Measurements from ENCODE around the gene SLAMF7.
"Not testable (repeated sequence)": the region's sequence is repeated elsewhere in the genome, so short reads cannot be mapped to it uniquely, and the experiment has no call there.

Gene SLAMF7, protein sequence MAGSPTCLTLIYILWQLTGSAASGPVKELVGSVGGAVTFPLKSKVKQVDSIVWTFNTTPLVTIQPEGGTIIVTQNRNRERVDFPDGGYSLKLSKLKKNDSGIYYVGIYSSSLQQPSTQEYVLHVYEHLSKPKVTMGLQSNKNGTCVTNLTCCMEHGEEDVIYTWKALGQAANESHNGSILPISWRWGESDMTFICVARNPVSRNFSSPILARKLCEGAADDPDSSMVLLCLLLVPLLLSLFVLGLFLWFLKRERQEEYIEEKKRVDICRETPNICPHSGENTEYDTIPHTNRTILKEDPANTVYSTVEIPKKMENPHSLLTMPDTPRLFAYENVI

DNA sequence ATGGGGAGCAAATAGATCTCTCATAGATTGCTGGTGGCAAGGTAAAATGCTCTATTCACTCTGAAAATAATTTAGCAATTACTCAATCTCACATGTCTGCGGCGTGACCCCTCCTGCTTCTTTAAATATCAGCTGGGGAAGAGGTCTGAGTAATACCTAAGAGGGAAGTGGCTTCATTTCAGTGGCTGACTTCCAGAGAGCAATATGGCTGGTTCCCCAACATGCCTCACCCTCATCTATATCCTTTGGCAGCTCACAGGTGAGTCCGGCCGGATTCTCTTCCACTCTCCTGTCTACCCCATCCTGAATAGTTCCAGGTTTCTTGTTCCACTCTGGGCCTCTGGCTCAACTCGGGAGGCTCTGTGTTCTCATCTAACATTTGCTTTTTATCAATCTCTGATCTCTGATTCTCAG is at the start of gene SLAMF7:
Gene SLAMF7, plus strand, starts transcription at position 150 of the 414 bp plus-strand sequence. Its CDS starts 55 bp downstream, at position 205.
- no peak for DNase-seq (ENCODE audit: low spot score)

DNA sequence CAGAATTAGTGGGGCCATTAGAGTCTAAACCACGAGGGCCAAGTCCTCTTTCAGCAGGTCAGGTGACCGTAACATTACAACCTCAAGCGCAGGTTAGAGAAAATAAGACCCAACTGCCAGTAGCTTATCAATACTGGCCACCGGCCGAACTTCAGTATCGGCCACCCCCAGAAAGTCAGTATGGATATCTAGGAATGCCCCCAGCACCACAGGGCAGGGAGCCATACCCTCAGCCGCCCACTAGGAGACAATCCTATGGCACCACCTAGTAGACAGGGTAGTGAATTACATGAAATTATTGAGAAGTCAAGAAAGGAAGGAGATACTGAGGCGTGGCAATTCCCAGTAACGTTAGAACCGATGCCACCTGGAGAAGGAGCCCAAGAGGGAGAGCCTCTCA is 46.7 kb upstream of the SLAMF7 start:
- not testable (repeated sequence) for DNase-seq (ENCODE audit: low spot score)

DNA sequence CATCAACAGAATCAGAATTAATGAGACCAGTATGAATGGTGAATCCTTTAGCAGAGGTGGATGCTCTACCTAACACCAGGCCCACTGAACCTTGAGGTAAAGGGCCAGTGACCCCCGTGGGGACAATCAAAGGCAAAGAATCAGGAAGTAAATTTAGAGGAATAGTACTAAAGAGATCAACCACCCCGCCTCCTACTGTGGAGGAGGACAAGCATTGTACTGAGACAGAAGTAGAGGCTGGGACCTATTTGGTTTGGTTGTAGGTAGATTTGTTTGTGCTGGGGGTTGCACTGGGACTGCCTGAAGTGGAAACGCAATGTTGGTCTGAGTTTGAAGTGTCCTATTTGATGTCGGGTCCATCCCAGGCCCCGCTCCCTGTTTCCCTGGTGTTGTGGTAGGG is 36.9 kb upstream of the SLAMF7 start:
- no peak for DNase-seq (ENCODE audit: low spot score)

DNA sequence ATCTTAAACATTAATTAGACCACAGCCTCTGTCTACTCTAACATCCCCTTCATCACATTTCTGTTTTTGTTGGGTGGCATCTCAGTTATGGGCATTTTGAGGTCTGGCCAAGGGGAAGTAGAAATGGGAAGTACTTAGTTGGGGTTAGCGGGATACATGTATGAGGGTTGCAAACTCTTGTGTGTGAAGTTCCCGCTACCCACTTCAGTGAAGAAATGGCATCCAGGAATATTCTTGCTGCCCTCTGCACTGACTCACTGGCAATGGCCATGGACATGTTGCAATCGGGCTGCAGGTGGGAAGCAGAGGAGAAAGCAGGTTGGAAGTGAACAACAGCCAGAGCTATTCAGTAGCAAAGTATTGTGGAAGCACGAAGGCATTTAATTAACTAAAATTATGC is 34.8 kb upstream of the SLAMF7 start:
- DNase-seq (ENCODE audit: low spot score): no peak

DNA sequence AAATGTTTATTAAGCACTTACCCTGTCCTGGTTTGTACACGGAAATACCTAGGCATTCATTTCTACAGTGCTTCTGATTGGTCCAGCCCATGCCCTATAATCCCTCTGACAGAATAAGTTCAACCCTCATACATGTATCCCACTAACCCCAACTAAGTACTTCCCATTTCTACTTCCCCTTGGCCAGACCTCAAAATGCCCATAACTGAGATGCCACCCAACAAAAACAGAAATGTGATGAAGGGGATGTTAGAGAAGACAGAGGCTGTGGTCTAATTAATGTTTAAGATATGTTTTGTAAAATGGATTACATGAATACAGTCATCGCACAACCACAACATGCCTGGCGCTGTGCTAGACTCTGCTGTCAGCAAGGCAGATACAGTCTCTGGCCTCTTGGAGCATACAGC is 33.8 kb upstream of the SLAMF7 start:
- not testable (repeated sequence) for DNase-seq (ENCODE audit: low spot score)

DNA sequence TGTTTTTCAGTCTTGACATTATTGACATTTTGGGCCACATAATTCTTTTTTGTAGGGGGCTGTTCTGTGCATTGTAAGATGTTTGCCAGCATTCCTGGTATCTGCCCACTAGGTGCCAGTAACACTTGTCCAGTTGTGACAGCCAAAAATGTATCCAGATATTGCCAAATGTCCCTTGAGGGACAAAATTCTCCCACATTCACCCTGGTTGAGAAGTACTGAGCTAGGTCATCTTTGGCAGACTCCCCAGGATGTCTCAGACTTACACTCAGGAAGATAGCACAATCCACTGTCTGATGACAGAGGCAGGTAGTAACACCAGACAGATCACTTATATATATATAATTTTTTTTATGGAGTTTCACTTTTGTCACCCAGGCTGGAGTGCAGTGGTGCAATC is 33.3 kb upstream of the SLAMF7 start:
- no peak for DNase-seq (ENCODE audit: low spot score)

DNA sequence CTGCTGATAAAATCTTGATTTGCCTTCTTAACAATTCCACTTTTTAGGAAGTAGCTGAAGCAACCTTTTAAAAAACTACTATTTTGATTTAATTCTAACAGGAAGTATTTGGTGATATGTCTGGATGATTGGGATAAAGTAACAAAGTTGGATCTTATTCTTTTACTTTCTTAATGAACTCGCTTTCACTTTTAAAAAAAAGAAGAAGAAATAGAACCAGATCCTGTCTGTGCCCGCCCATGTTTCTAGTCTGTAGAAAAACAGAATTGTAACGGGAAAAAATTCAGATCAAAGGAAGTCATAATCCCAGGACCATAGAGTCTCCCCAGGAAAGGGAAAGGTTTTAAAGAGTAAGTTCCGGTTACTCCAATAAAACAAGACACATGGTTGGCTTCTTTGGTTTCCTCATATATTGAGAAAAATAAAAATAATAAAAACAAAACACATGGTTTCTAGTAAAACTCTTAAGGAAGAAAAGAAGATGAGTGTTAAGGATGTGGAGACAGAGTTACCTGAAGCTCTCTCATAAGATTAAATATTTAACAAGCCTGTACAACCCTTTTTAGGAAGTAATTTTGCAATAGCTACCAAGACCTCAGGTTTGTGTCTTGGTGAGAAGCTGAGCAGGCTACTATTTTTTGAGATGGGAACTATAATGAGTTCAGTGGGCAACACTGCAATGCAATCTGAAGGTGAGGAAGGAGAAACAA is 32.4 kb upstream of the SLAMF7 start:
- DNase-seq (ENCODE audit: low spot score): no peak

DNA sequence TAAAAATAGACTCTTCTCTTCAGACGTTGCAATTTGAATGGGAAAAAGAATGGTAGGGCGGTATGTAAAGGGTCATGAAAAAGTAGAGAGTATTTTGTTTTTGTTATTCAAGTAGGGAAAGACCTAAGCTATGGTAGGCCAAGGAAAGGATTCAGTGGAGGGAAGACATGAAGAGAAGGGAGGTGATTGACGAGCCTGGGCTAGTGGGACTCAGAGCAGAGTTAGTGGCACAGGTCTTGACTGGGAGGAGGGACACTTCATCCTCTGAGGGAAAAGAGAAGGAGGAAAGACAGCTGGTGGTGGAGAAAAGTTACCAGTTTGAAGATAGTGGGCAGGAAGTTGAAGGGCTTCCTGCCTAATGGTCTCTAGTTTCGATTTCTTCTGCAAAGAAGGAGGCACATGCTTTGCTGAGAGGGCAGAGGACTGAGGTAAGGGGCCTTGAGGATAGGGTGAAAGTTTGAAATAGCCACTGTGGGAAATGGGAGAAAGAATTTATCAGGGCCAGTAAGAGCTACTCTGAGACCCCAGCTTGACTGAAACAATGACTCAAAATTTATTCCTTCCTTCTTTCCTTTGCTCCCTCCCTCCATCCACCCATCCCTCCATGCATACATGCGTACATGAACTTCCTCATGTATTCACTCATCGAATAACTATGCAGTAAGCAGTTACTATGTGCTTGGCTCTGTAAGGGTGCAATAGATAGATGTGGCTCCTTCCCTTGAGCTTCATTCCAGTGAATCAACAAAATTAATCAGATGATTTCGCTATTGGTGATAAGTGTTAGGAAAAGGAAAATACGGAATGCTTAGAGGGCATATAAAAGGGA is 31.6 kb upstream of the SLAMF7 start:
- DNase-seq (ENCODE audit: low spot score): no peak

DNA sequence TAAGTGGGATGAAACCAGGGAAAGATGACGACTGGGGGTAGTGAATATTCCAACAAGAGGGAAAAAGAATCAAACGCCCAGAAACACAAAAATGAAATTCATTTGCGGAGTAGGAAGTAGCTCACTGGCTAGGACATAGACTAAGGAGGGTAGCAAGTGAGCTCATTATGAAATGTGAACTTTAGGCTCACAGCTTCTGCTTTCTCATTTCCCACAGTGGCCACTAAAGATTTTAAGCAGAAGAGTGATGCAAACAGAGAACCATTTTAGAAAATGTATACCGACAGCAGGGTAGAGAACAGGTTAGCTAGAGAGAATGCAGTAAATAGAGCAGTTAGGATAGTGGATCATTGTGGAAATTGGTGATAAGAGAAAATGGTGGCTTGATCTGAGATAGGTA is 30.9 kb upstream of the SLAMF7 start:
- no peak for DNase-seq (ENCODE audit: low spot score)

DNA sequence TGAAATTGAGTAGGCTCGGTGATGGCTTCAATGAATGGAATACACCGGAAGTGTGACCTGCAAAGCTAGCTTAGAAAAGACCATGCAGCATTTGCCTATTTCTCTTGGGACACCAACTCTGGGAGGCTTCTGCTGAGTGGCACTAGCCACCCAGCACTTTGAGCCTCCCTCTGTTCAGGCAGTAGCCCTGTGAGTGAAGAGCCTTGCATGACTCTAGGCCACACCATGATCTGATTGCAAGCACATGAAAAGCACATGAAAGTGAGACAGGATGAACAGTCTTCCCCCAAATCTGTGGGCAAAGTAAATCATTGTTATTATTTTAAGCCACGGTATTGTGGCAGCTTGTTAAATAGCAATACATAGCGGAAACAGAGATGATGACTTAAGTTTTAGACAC is 30.2 kb upstream of the SLAMF7 start:
- DNase-seq (ENCODE audit: low spot score): no peak

DNA sequence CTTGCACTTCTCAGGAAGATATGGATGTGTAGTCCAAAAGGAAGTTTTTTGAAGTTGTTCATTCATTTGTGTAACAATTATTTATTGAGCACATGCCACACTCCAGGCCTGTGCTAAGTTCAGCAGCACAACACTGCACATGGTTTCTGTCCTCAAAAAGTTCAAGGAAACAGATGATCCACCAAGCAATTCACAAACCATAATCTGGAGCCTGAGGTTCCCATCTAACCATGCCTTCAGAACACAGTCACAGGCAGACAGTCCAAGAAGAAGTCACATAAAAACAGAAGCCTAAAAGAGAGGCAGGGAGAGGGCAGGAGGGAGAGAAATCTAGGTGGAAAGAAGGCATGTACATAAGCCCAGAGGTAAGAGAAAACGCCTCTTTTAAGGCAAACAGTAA is 29.3 kb upstream of the SLAMF7 start:
- no peak for DNase-seq (ENCODE audit: low spot score)

DNA sequence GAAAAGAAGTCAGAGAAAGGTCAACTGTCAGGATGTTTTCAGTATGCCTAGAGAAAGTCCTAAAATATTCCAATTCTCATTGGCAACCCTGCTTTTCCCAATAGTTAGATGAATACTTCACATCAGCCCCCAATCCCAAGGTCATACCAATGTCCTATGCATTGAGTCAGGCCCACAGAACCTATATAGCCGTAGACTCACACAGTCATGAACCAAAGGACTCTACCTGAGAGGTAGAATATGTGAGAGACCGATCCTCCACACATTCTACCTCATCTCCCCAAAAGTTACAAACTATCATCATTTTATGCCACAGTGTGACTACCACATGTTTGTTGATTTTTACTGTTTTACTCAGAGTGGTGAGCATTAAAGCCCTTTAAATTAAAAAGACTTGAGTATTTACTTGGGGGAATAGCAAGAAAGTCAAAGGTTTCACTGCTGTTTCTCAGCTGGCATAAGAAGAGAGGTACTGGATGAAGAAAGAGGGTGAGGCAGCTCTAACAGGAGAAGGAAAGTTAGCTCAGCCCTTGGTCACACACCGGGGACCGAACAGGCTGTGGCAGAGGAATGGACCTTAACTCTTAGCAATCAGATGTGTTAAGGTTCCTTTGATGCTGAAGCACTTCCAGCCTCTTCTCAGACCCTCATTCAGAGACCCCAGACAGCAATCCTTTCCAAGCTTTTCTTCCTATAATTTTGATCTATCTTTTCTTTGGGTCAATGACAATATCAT is 28.4 kb upstream of the SLAMF7 start:
- no peak for DNase-seq (ENCODE audit: low spot score)

DNA sequence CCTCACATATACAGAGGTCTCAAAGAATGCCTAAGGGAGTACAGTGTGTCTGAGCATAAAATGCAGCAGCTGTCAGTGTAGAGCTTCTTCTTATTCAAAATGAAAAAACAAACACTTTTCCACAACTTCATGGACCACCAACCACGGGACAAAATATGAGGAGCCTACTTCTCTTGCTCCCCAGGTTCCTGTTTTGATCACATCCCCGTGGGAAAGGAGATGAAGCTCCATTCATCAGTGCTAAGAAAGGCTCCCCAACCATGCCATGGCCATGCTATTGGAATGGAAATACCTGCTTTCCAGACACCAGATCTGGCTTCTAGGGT is 27.8 kb upstream of the SLAMF7 start:
- no peak for DNase-seq (ENCODE audit: low spot score)

DNA sequence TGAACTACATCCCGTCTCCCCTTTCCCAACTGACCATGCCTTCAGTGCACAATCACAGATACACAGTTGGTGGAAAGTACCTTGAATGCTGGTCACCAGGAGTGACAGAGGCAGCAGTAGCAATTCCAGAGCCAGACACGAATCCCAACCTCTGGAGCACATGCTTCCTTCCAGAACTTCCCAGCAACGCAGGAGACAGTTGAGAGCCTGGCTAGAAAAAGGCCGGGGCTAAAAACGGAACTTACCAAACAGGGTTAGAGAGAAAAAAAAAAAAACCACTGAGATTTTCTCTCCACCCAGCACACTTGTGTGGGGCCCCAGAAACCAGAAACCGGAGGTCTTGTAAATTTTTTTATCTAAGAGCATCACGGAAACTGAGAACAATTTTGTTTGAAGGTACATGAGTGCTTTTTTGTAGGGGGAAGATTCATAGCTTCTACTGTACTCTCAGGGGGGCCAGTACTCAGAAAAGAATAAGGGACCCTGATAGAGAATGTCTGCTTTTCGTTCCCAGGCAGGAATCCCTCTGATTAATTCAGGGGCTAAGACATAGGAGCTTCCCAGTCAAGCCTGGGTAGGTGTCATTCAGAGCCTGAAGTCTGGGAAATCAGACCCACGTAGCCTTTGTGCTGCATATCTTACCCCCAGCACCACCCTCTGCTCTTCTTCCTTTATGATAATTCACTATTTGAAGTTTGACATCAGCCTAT is 27.3 kb upstream of the SLAMF7 start, which contains the start of gene CD48:
Gene CD48, minus strand, starts transcription at position 221 of the 710 bp plus-strand sequence. Its CDS starts 59 bp downstream, at position 162.
- no peak for DNase-seq (ENCODE audit: low spot score)

DNA sequence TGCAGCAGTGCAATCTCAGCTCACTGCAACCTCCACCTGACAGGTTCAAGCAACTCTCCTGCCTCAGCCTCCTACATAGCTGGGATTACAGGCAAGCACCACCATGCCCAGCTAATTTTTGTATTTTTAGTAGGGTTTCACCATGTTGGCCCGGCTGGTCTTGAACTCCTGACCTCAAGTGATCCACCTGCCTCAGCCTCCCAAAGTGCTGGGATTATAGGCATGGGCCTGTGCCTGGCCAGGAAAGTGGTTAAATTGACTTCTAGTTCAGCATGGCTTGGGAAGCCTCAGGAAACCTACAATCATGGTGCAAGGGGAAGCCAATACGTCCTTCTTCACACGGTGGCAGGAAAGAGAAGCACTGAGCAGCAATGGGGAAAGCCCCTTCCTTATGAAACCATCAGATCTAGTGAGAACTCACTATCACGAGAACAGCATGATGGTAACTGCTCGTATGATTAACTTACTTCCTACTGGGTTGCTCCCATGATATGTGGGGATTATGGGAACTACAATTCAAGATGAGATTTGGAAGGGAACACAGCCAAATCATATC is 26.4 kb upstream of the SLAMF7 start:
- not testable (repeated sequence) for DNase-seq (ENCODE audit: low spot score)

DNA sequence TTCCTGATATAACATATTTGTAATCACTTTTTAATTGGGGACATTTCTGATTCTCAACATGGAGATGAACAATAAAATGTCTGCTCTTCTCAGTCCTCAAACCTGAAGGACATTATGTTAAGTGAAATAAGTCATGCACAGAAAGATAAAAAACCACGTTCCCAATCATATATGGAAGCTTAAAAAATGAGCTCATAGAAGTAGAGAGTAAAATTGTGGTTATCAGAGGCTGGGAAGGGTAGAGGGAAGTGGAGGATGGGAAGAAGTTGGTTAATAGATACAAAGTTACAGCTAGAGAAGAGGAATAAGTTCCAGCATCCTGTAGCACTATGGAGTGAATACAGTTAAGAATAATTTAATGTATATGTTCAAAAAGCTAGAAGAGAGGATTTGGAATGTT is 25.9 kb upstream of the SLAMF7 start:
- DNase-seq (ENCODE audit: low spot score): no peak

DNA sequence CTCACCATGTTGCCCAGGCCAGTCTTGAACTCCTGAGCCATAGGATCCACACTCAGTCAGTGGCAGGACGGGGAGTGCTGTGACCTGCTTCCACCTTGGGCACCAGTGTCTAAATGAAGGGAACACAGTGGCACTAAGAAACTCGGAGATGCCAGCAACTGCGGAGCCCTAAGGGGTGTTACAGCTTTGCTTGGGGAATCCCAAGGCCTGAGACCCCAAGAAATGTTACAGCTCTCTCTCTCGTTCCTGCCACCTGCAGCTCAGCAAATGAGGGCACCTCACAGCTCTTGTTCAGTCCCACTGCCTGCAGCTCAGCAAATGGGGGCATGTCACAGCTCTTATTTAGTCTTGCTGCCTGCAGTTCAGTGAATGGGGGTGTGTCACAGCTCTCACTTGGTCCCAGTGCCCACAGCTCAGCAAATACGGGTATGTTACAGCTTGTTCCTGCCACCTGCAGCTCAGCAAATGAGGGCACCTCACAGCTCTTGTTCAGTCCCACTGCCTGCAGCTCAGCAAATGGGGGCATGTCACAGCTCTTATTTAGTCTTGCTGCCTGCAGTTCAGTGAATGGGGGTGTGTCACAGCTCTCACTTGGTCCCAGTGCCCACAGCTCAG is 24.9 kb upstream of the SLAMF7 start:
- not testable (repeated sequence) for DNase-seq (ENCODE audit: low spot score)

DNA sequence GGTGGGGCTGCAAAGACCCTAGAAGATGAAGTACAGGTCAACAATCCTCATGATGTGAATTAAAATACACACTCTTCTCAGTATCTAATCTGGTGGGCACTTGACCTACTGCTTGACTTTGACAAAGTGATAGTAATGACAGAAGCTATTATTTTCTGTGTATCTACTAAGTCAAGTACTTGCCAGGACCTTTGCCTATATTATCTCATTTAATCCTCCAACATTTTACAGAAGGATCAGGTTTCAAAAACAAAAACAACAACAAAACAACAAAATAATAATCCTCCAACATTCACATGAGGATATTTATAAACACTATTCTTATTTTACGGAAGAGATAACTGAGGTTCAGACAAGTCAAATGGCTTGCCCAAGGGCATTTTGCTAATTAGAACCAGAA is 23.0 kb upstream of the SLAMF7 start:
- no peak for DNase-seq (ENCODE audit: low spot score)

DNA sequence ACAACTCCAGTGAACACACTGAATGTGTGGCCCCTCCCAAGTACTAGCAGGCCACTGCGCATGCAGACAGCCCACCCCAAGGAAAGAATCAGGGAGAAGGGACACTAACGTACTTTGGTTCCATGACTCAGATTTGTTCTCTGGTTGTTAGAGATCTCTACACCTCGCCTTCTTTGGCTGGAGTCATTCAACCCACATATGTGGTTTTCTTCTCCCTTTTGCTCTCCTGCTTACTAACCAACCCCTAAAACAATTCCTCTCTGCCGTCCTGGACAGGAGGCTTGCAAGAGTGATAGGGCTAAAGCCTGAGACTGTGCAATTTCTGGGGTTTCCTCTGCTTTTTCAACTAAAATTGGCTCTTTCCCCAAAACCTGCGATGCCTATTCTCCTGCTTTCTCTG is 21.7 kb upstream of the SLAMF7 start:
- DNase-seq (ENCODE audit: low spot score): no peak

DNA sequence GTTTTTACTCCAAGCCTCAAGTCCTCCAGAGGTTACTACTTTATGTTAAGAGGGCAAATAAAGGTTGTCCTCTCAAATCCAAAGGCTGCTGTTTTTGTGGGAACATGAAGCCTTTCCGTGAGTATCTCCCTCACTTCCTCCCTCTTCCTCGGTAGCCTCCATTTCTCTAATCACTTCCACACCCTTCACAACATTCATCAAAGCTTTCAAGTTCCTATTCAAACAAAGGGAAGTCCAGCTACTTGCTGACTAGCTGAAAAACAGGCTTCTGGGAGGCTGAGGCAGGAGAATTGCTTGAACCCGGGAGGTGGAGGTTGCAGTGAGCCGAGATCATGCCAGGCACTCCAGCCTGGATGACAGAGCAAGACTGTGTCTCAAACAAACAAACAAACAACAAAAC is 20.8 kb upstream of the SLAMF7 start:
- no peak for DNase-seq (ENCODE audit: low spot score)

Data from AG08396 (cell line).